RWPE2 (cell line): Measurements from ENCODE around the gene TIGD3.

Source experiments
- ATAC-seq: fragments of 200-7000 bp; cut with Tn5 transposase; 3 replicates; pipeline ENCODE4 v1.9.1; 2021; ENCODE audit warnings: low read depth
- DNase-seq: peaks from one replicate; pipeline ENCODE4 v3.0.0-alpha.2; 2020; ENCODE audit warnings: low spot score
- H3K27ac ChIP-seq: fragments of 450-650 bp; 2 replicates; pipeline ENCODE4 v1.5.1; 2017; ENCODE audit warnings: mild to moderate bottlenecking; ENCODE audit not compliant: poor library complexity, severe bottlenecking
- H3K27me3 ChIP-seq: fragments of 250-450 bp; sonication (Bioruptor Pico); 2 replicates; pipeline ENCODE4 v1.5.1; 2021; ENCODE audit warnings: mild to moderate bottlenecking, moderate library complexity; ENCODE audit not compliant: insufficient read depth, poor library complexity, severe bottlenecking
- H3K36me3 ChIP-seq: fragments of 250-450 bp; sonication (Bioruptor Pico); 2 replicates; pipeline ENCODE4 v1.5.1; 2020; ENCODE audit warnings: low read depth, mild to moderate bottlenecking, moderate library complexity
- H3K4me1 ChIP-seq: fragments of 250-450 bp; sonication (Bioruptor Pico); 2 replicates; pipeline ENCODE4 v1.5.1; 2021; ENCODE audit warnings: mild to moderate bottlenecking, moderate library complexity; ENCODE audit not compliant: insufficient read depth, poor library complexity, severe bottlenecking
- H3K4me3 ChIP-seq: fragments of 250-450 bp; sonication (Bioruptor Pico); 2 replicates; pipeline ENCODE4 v1.5.1; 2021; ENCODE audit warnings: mild to moderate bottlenecking, moderate library complexity; ENCODE audit not compliant: severe bottlenecking
- H3K9me3 ChIP-seq: fragments of 250-450 bp; sonication (Bioruptor Pico); 2 replicates; pipeline ENCODE4 v1.5.1; 2021; ENCODE audit warnings: mild to moderate bottlenecking, moderate library complexity; ENCODE audit not compliant: severe bottlenecking
- CTCF ChIP-seq: fragments of 450-650 bp; IDR thresholded peaks from one replicate; pipeline ENCODE4 v1.5.1; 2017; ENCODE audit warnings: mild to moderate bottlenecking, moderate library complexity; ENCODE audit not compliant: poor library complexity, severe bottlenecking

The TIGD3 gene

GRCh38 chr11:65392186-65392829 lies 37.8 kb downstream of the TIGD3 start:
- Histone ChIP-seq H3K27ac (no peak overlapping the region), H3K4me1 (peaks cover 7% of the 10 kb centered on the region), H3K4me3 (no peak overlapping the region), H3K9me3 (no peaks in the 10 kb centered on the region), H3K27me3 (no peaks in the 10 kb centered on the region), H3K36me3 (peaks cover 27% of the 10 kb centered on the region)
- no peak for TF ChIP-seq CTCF
- no peak for DNase-seq
- ATAC-seq: no peak

GRCh38 chr11:65392899-65393298 lies 38.3 kb downstream of the TIGD3 start:
- DNase-seq (no peak), ATAC-seq (no peak)
- Histone ChIP-seq H3K4me1 (peaks cover 7% of the 10 kb centered on the region), H3K9me3 (no peaks in the 10 kb centered on the region), H3K4me3 (no peak overlapping the region), H3K27ac (no peak overlapping the region), H3K36me3 (peaks cover 29% of the 10 kb centered on the region), H3K27me3 (no peaks in the 10 kb centered on the region)
- no peak for TF ChIP-seq CTCF

GRCh38 chr11:65393513-65394079 lies 39.0 kb downstream of the TIGD3 start:
- H3K9me3 ChIP-seq: no peaks in the 10 kb centered on the region
- DNase-seq (no peak), ATAC-seq (no peak)
- peaks cover 4% of the 10 kb centered on the region for H3K4me1 ChIP-seq
- H3K36me3 ChIP-seq: peaks cover 36% of the 10 kb centered on the region
- H3K27me3 ChIP-seq: no peaks in the 10 kb centered on the region
- no peak for TF ChIP-seq CTCF
- no peak overlapping the region for H3K27ac ChIP-seq
- no peak overlapping the region for H3K4me3 ChIP-seq

GRCh38 chr11:65394125-65394536 lies 39.6 kb downstream of the TIGD3 start:
- peak; percentile 60 for DNase-seq
- no peak for TF ChIP-seq CTCF
- H3K4me1 ChIP-seq: peaks cover 4% of the 10 kb centered on the region
- H3K36me3 ChIP-seq: peaks cover 36% of the 10 kb centered on the region
- H3K27ac ChIP-seq: no peak overlapping the region
- H3K4me3 ChIP-seq: no peak overlapping the region
- no peaks in the 10 kb centered on the region for H3K9me3 ChIP-seq
- no peak for ATAC-seq
- no peaks in the 10 kb centered on the region for H3K27me3 ChIP-seq

- TF ChIP-seq CTCF: no peak
- ATAC-seq (no peak), DNase-seq (peak; percentile 57)
- no peaks in the 10 kb centered on the region for H3K9me3 ChIP-seq
- no peak overlapping the region for H3K27ac ChIP-seq
- H3K27me3 ChIP-seq: no peaks in the 10 kb centered on the region
- peaks cover 44% of the 10 kb centered on the region for H3K36me3 ChIP-seq
- no peak overlapping the region for H3K4me3 ChIP-seq
- H3K4me1 ChIP-seq: no peaks in the 10 kb centered on the region
These were observed 41.5 kb downstream of the TIGD3 start for GRCh38 chr11:65395961-65396530.
